Activated CD4-positive, alpha-beta T cell treated with anti-CD3 and anti-CD28 coated beads, Interleukin-2, amount 10 ng/mL, durations not matched to agents 7 days and 5 days (primary cell): Measurements from ENCODE around the gene RPUSD2. TPM values are rescaled to one million over a fixed set of nuclear protein-coding genes. Genes with fewer than 3 reads are reported as not detected.
A peak's percentile ranks its signal among the peaks of the same experiment; 100 is the strongest.

Experiments used
- CTCF ChIA-PET: fragments of 350-600 bp; sonication (Branson Sonifier 250); formaldehyde crosslinking; loops from one replicate; lab custom pipeline; 2021; ENCODE audit warnings: antibody characterized with exemption; lab: Charles Lee
- POLR2A ChIA-PET: fragments of 350-600 bp; sonication (Branson Sonifier 250); formaldehyde crosslinking; loops from one replicate; lab custom pipeline; 2021; ENCODE audit warnings: antibody characterized with exemption; lab: Charles Lee
- DNase-seq: peaks from one replicate; pipeline ENCODE4 v3.0.0-alpha.2; 2020
- H3K27ac Mint-ChIP-seq: one replicate; pipeline ENCODE4 v1.8.0; 2021; ENCODE audit warnings: mild to moderate bottlenecking, moderate library complexity, mixed read lengths
- H3K27me3 Mint-ChIP-seq: one replicate; pipeline ENCODE4 v1.8.0; 2021; ENCODE audit warnings: mixed read lengths
- H3K36me3 Mint-ChIP-seq: one replicate; pipeline ENCODE4 v1.8.0; 2021; ENCODE audit warnings: low read depth, mixed read lengths
- H3K4me1 Mint-ChIP-seq: one replicate; pipeline ENCODE4 v1.8.0; 2021; ENCODE audit warnings: mixed read lengths
- H3K4me3 Mint-ChIP-seq: one replicate; pipeline ENCODE4 v1.8.0; 2021; ENCODE audit warnings: mild to moderate bottlenecking, moderate library complexity, mixed read lengths
- H3K9me3 Mint-ChIP-seq: one replicate; pipeline ENCODE4 v1.8.0; 2021; ENCODE audit warnings: mixed read lengths
- total RNA-seq, 2 experiments: library from RNA; stranded (reverse); gene quantifications; one replicate each; pipeline ENCODE4 v1.2.3, GENCODE V29; 2021

The RPUSD2 gene
- total RNA-seq: 10 to 100 TPM in 1 of 2 experiments, 1 to 10 TPM in 1; 10.0 to 13.0 TPM

DNA sequence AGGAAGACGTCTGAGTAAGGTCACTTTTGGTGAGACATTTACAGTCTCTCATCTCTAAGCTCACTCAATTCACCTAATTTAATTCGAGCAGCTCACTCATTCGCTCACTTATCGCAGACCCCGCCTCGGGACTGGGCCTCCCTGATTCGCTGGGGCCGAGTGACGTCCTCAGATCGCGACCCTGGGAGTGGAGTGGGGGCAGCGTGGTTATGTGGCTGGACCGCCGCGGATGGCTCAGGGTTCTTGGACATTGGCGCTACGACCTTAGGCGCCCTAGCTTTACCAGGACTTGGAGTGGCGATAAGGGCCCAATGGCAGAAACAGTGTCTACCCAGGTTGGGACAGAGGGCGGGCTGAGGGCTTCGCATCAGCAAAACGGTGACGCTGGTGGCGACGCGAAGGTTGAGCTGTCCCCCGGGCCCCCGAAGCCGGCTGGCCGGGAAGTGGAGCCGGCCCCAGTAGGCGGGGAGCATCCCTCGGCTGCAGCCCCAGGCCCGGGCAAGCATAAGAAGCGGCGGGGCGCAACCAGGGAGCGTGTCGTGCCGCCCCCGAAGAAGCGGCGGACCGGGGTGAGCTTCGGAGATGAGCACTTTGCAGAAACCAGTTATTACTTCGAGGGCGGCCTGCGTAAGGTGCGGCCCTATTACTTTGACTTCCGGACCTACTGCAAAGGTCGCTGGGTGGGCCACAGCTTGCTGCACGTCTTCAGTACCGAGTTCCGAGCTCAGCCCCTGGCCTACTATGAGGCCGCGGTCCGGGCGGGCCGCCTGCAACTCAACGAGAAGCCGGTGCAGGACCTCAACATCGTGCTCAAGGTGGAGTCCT, at the start of gene RPUSD2:
Gene RPUSD2, plus strand, starts transcription at position 171 of the 825 bp plus-strand sequence. Its CDS starts 39 bp downstream, at position 210.
- CTCF ChIA-PET: interaction anchor here (0.7 to 1.8 kb wide), 5 partner anchors 10 to 187 kb away, joined by 3 to 9 read pairs (median 3); no protein-coding TSS in a partner anchor
- peaks cover 2% of the 10 kb centered on the region for H3K27me3 Mint-ChIP-seq
- H3K27ac Mint-ChIP-seq: peak within 1 kb of the TSS; percentile 97
- peak within 1 kb of the TSS; percentile 93 for H3K4me3 Mint-ChIP-seq
- H3K36me3 Mint-ChIP-seq: peaks cover 13% of the 10 kb centered on the region
- peaks cover 40% of the 10 kb centered on the region for H3K4me1 Mint-ChIP-seq
- POLR2A ChIA-PET: interaction anchor here (0.6 to 0.8 kb wide), 4 partner anchors 21 to 322 kb away, joined by 3 to 7 read pairs (median 4); partner anchors contain the start of gene INAFM2
- DNase-seq: peak; percentile 96
- H3K9me3 Mint-ChIP-seq: no peaks in the 10 kb centered on the region

- Mint-ChIP-seq H3K4me1 (peaks cover 4% of the 10 kb centered on the region), H3K36me3 (no peaks in the 10 kb centered on the region), H3K27ac (no peak overlapping the region), H3K27me3 (no peaks in the 10 kb centered on the region), H3K9me3 (no peaks in the 10 kb centered on the region), H3K4me3 (no peak overlapping the region)
- CTCF ChIA-PET: interaction anchor here (0.7 to 1.3 kb wide), 4 partner anchors 16 to 1031 kb away, joined by 3 to 7 read pairs (median 4); no protein-coding TSS in a partner anchor
- DNase-seq: no peak
- POLR2A ChIA-PET: interaction anchor here (0.7 kb wide), 1 partner anchor 482 kb away, joined by 7 read pairs; no protein-coding TSS in a partner anchor
These were observed 45.5 kb upstream of the RPUSD2 start for GRCh38 chr15:40523611-40524010.

DNA sequence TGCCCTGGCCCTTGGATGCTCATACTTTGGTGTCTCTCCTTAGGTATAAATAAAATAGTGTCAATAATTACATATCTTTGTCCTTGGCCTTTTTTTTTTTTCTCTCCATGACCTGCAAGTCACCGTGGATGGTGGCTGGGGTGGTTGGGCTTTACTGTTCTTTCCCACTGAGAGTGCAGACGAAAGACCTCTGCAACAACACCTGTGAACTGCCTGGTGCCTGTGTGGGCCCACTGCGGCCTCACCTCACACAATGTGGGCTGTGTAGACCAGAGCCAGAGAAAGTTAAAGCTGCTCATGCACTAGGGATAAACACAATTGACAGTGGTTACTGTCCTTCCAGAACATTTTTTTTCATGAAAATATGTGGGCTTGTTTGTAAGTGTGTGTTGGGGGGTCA, 43.2 kb upstream of the RPUSD2 start:
- Mint-ChIP-seq H3K27ac (no peak overlapping the region), H3K27me3 (no peaks in the 10 kb centered on the region), H3K4me3 (no peak overlapping the region), H3K36me3 (no peaks in the 10 kb centered on the region), H3K9me3 (no peaks in the 10 kb centered on the region), H3K4me1 (no peaks in the 10 kb centered on the region)
- ChIA-PET CTCF (interaction anchor here (1.4 kb wide), 1 partner anchor 16 kb away, joined by 5 read pairs; no protein-coding TSS in a partner anchor), POLR2A (no interaction called here)
- no peak for DNase-seq

- no peak overlapping the region for H3K27ac Mint-ChIP-seq
- H3K36me3 Mint-ChIP-seq: no peaks in the 10 kb centered on the region
- CTCF ChIA-PET: interaction anchor here (0.6 kb wide), 1 partner anchor 99 kb away, joined by 3 read pairs; no protein-coding TSS in a partner anchor
- H3K4me1 Mint-ChIP-seq: no peaks in the 10 kb centered on the region
- H3K4me3 Mint-ChIP-seq: no peak overlapping the region
- H3K27me3 Mint-ChIP-seq: no peaks in the 10 kb centered on the region
- DNase-seq: no peak
- no peaks in the 10 kb centered on the region for H3K9me3 Mint-ChIP-seq
- POLR2A ChIA-PET: no interaction called here
These were observed 40.3 kb upstream of the RPUSD2 start for GRCh38 chr15:40528801-40529200.

- no peaks in the 10 kb centered on the region for H3K27me3 Mint-ChIP-seq
- no peaks in the 10 kb centered on the region for H3K36me3 Mint-ChIP-seq
- DNase-seq: no peak
- H3K4me1 Mint-ChIP-seq: no peaks in the 10 kb centered on the region
- no peak overlapping the region for H3K4me3 Mint-ChIP-seq
- ChIA-PET POLR2A (no interaction called here), CTCF (no interaction called here)
- no peaks in the 10 kb centered on the region for H3K9me3 Mint-ChIP-seq
- no peak overlapping the region for H3K27ac Mint-ChIP-seq
These were observed 35.2 kb upstream of the RPUSD2 start for GRCh38 chr15:40533763-40534364.

DNA sequence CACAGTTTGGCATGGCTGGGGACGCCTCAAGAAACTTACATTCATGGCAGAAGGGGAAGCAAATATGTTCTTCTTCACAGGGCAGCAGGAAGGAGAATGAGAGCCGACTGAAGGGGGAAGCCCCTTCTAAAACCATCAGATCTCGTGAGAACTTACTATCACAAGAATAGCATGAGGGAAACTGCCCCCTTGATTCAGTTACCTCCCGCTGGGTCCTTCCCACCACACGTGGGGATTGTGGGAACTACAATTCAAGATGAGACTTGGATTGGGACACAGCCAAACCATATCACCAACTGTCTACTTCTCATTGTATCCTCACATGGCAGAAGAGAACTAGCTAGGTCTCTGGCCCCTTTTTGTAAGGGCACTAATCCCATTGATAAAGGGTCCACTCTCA, 34.7 kb upstream of the RPUSD2 start:
- no peak overlapping the region for H3K4me3 Mint-ChIP-seq
- no peaks in the 10 kb centered on the region for H3K27me3 Mint-ChIP-seq
- H3K4me1 Mint-ChIP-seq: no peaks in the 10 kb centered on the region
- no peaks in the 10 kb centered on the region for H3K36me3 Mint-ChIP-seq
- no peaks in the 10 kb centered on the region for H3K9me3 Mint-ChIP-seq
- no peak for DNase-seq
- POLR2A ChIA-PET: no interaction called here
- CTCF ChIA-PET: interaction anchor here (0.5 kb wide), 1 partner anchor 143 kb away, joined by 3 read pairs; no protein-coding TSS in a partner anchor
- H3K27ac Mint-ChIP-seq: no peak overlapping the region

DNA sequence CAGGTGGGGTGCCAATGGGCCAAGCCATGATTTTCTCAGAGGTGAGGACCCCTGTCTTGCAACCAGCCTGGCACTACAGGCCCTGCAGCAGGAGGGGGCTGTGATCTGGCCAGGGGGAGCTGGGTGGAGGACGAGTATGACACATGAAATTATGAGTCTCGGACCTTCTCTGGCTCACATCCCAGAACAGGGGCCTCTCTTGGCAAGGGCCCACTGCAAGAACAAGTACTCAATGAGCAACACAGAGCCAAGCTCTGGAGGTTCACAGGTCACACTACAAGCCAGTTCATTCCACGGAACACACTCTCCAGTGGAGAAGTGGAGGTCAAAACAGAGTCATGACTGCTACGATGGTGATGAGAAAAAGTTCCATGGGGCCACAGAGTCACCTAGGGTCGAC, 32.6 kb upstream of the RPUSD2 start:
- Mint-ChIP-seq H3K9me3 (no peaks in the 10 kb centered on the region), H3K4me1 (no peaks in the 10 kb centered on the region), H3K27ac (no peak overlapping the region), H3K36me3 (no peaks in the 10 kb centered on the region), H3K27me3 (no peaks in the 10 kb centered on the region), H3K4me3 (no peak overlapping the region)
- DNase-seq: no peak
- ChIA-PET CTCF (interaction anchor here (0.5 to 1.6 kb wide), 4 partner anchors 8 to 114 kb away, joined by 3 to 7 read pairs (median 4); no protein-coding TSS in a partner anchor), POLR2A (no interaction called here)

GRCh38 chr15:40538976-40539375, 30.1 kb upstream of the RPUSD2 start:
- ChIA-PET CTCF (interaction anchor here (0.8 to 1.3 kb wide), 2 partner anchors 11 to 24 kb away, joined by 3 to 4 read pairs; no protein-coding TSS in a partner anchor), POLR2A (no interaction called here)
- Mint-ChIP-seq H3K4me3 (no peak overlapping the region), H3K27me3 (no peaks in the 10 kb centered on the region), H3K4me1 (peaks cover 4% of the 10 kb centered on the region), H3K9me3 (no peaks in the 10 kb centered on the region), H3K36me3 (no peaks in the 10 kb centered on the region), H3K27ac (no peak overlapping the region)
- no peak for DNase-seq

GRCh38 chr15:40543082-40543481, 26.0 kb upstream of the RPUSD2 start:
- no peak overlapping the region for H3K4me3 Mint-ChIP-seq
- CTCF ChIA-PET: no interaction called here
- POLR2A ChIA-PET: no interaction called here
- H3K4me1 Mint-ChIP-seq: peaks cover 8% of the 10 kb centered on the region
- no peaks in the 10 kb centered on the region for H3K9me3 Mint-ChIP-seq
- no peaks in the 10 kb centered on the region for H3K27me3 Mint-ChIP-seq
- H3K27ac Mint-ChIP-seq: no peak overlapping the region
- DNase-seq: no peak
- peaks cover 2% of the 10 kb centered on the region for H3K36me3 Mint-ChIP-seq

GRCh38 chr15:40543631-40544294, 25.3 kb upstream of the RPUSD2 start:
- POLR2A ChIA-PET: no interaction called here
- H3K4me3 Mint-ChIP-seq: no peak overlapping the region
- DNase-seq: no peak

DNA sequence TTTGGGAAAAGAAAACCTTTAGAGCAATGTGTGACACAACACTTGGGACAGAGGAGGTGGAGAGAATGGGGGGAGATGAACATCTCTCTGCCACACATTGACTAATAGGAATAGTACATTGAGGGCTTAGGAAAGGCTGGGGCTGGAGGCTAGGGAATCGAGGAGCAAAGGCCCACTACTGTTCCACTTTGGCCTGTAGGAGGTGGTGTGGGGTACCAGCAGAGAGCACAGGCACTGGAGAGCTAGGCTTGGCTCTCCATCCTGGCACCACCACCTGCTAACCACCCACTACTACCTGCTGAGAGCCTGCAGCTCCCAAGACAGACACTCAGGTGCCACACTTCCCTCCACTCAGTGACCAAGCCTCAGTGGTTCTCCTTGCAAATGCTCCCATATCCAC, 23.6 kb upstream of the RPUSD2 start:
- Mint-ChIP-seq H3K4me3 (no peak overlapping the region), H3K4me1 (peaks cover 8% of the 10 kb centered on the region), H3K27me3 (no peaks in the 10 kb centered on the region), H3K36me3 (peaks cover 11% of the 10 kb centered on the region), H3K27ac (no peak overlapping the region), H3K9me3 (no peaks in the 10 kb centered on the region)
- ChIA-PET CTCF (interaction anchor here (0.6 to 1.9 kb wide), 2 partner anchors 9 to 21 kb away, joined by 7 read pairs; no protein-coding TSS in a partner anchor), POLR2A (no interaction called here)
- no peak for DNase-seq

More at GRCh38 chr15:40543631-40544294, 25.3 kb upstream of the RPUSD2 start:
- CTCF ChIA-PET: interaction anchor here (1.9 kb wide), 1 partner anchor 7 kb away, joined by 7 read pairs; no protein-coding TSS in a partner anchor
- Mint-ChIP-seq H3K27ac (no peak overlapping the region), H3K27me3 (no peaks in the 10 kb centered on the region), H3K4me1 (peaks cover 8% of the 10 kb centered on the region), H3K9me3 (no peaks in the 10 kb centered on the region), H3K36me3 (peaks cover 6% of the 10 kb centered on the region)

DNA sequence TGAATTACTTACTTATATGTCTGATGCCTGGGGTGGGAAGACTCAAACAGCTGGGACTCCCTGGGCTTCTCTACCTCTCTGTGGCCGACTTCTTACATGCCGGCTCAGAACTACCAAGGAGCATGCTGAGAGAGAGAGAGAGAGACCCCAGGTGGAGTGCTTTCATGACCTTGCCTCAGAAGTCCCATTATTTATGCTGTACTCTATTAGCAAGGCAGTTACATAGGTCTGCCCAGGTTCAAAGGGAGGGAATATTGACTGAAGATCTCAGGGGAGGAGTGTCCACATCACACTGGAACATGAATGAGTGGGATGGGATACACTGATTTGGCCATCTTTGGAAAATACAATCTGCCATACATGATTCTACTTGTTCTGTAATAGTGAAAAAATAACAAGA, 20.5 kb upstream of the RPUSD2 start:
- H3K4me3 Mint-ChIP-seq: no peak overlapping the region
- H3K27ac Mint-ChIP-seq: no peak overlapping the region
- POLR2A ChIA-PET: no interaction called here
- peaks cover 23% of the 10 kb centered on the region for H3K36me3 Mint-ChIP-seq
- peaks cover 8% of the 10 kb centered on the region for H3K4me1 Mint-ChIP-seq
- no peaks in the 10 kb centered on the region for H3K27me3 Mint-ChIP-seq
- no peak for DNase-seq
- CTCF ChIA-PET: interaction anchor here (0.5 kb wide), 1 partner anchor 19 kb away, joined by 3 read pairs; no protein-coding TSS in a partner anchor
- no peaks in the 10 kb centered on the region for H3K9me3 Mint-ChIP-seq
